ENCODE results near the gene CHML. TPM values are rescaled to one million over a fixed set of nuclear protein-coding genes. Genes with fewer than 3 reads are reported as not detected.

Gene CHML
- total and polyA plus RNA-seq, 2 of the 8 experiments (the other 6 are each of a cell fraction or from before 2014, with no cell fraction given): 11.5 to 82.4 TPM

DNA sequence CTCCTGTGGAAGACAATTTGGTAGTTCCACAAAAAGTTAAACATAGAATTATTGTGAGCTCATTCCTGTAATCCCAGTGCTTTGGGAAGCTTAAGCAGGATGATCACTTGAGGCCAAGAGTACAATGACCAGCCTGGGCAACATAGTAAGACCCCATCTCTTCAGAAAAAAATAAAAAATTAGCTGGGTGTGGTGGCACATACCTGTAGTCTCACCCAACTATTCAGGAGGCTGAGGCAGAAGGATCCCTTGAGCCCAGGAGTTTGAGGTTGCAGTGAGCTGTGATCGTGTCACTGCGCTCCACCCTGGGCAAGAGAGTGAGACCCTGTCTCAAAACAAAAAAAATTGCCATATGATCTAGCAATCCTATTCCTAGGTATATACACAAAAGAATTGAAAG, 4.1 kb upstream of the CHML start:
- H2BK120ac ChIP-seq (replicated peaks; ENCODE audit: low read depth, low read length): no peak overlapping the region
- FAIRE-seq (no peak), DNase-seq (ENCODE audit: low read depth in 1 of 2, low spot score in 2 of 2) (no peak)
- H3K9me3 ChIP-seq (ENCODE audit: insufficient read depth in 2 of 2, low read depth in 1 of 2, low read length in 1 of 2): peaks cover 0 to 6% of the 10 kb centered on the region in 2 experiments; a peak in 1 of 4 replicates
- H2AK5ac ChIP-seq (ENCODE audit: low read depth, low read length): no peak overlapping the region
- no peak overlapping the region for H2AFZ ChIP-seq (ENCODE audit: low read length)
- H3K23ac ChIP-seq (ENCODE audit: insufficient read length): no peak overlapping the region
- peaks cover 0 to 4% of the 10 kb centered on the region in 2 experiments; a peak in 3 of 4 replicates for H3K79me2 ChIP-seq (ENCODE audit: control insufficient read depth in 1 of 2, insufficient read depth in 2 of 2, low read length in 2 of 2)
- H3K23me2 ChIP-seq (ENCODE audit: low read depth, low read length): 0 out of 2 replicates have a peak, but pooled peaks cover 2% of the 10 kb centered on the region
- 95% methylated on average over 2 of the region's 2 CpGs; no CpG with 5 or more reads in 1 of the 2 experiments for WGBS, 2 experiments (ENCODE audit: extremely low coverage in 1 of 2, insufficient coverage in 1 of 2, insufficient read length in 1 of 2, insufficient replicate concordance in 2 of 2, low coverage in 1 of 2, low lambda C conversion rate in 2 of 2, missing lambda C conversion rate in 1 of 2)
- no peak overlapping the region for H3K14ac ChIP-seq (ENCODE audit: insufficient read length)
- ChIA-PET CTCF (ENCODE audit: partially characterized antibody) (interaction anchor here (1.1 kb wide), 1 partner anchor 33 kb away, joined by 3 read pairs; no protein-coding TSS in a partner anchor), POLR2A (ENCODE audit: partially characterized antibody) (interaction anchor here (1.0 kb wide), 1 partner anchor 9 kb away, joined by 3 read pairs; no protein-coding TSS in a partner anchor)
- no peak overlapping the region for H3K56ac ChIP-seq (replicated peaks; ENCODE audit: insufficient read length, low read depth, low read length)
- no peak overlapping the region for H2BK5ac ChIP-seq (ENCODE audit: low read depth, low read length)
- H2BK15ac ChIP-seq (ENCODE audit: low read length): no peak overlapping the region
- no peak overlapping the region for H3K4me2 ChIP-seq (ENCODE audit: insufficient read depth in 1 of 2, low read depth in 2 of 2, low read length in 2 of 2)
- H4K20me1 ChIP-seq (replicated peaks in 1 of 2; ENCODE audit: control insufficient read depth in 1 of 2, insufficient read depth in 2 of 2, low read length in 2 of 2): no peaks in the 10 kb centered on the region
- H3K4me1 ChIP-seq (replicated peaks in 1 of 4; ENCODE audit: control insufficient read depth in 3 of 4, insufficient read depth in 4 of 4, low read length in 3 of 4): no peaks in the 10 kb centered on the region; a peak in 2 of 7 replicates
- H3K36me3 ChIP-seq (ENCODE audit: control insufficient read depth in 2 of 4, insufficient read depth in 4 of 4, low read length in 3 of 4): no peaks in the 10 kb centered on the region
- H2BK12ac ChIP-seq (ENCODE audit: low read depth, low read length): no peak overlapping the region
- no peak overlapping the region for H2BK20ac ChIP-seq (ENCODE audit: low read length)
- H3K4ac ChIP-seq (replicated peaks; ENCODE audit: insufficient read length, low read depth, low read length): no peak overlapping the region
- H3K27ac ChIP-seq (ENCODE audit: low read depth, low read length): no peak overlapping the region
- H3K27me3 ChIP-seq (replicated peaks in 1 of 4; ENCODE audit: control insufficient read depth in 3 of 4, extremely low read depth in 1 of 4, insufficient read depth in 3 of 4, low read length in 3 of 4): no peaks in the 10 kb centered on the region; a peak in 1 of 7 replicates
- H4K5ac ChIP-seq (ENCODE audit: insufficient read length, low read depth, low read length): no peak overlapping the region
- no peaks in the 10 kb centered on the region for H3K79me1 ChIP-seq (ENCODE audit: low read depth, low read length)
- H4K8ac ChIP-seq (ENCODE audit: extremely low read depth, insufficient read depth, low read length): no peak overlapping the region
- no peak overlapping the region for H3K18ac ChIP-seq (ENCODE audit: extremely low read depth, low read length)
- H3K4me3 ChIP-seq (ENCODE audit: extremely low read depth in 1 of 4, insufficient read depth in 2 of 4, low read depth in 3 of 4, low read length in 4 of 4): no peak overlapping the region
- H4K91ac ChIP-seq (replicated peaks; ENCODE audit: insufficient read length, low read length): no peak overlapping the region
- no peak overlapping the region for H3K9ac ChIP-seq (replicated peaks in 1 of 4; ENCODE audit: extremely low read depth in 1 of 4, low read depth in 3 of 4, low read length in 3 of 4)
- TF ChIP-seq TBP (IDR thresholded peaks at IDR 0.05; ENCODE audit: low read depth, low read length) (no peak), HDAC2 (IDR thresholded peaks at IDR 0.05; ENCODE audit: borderline replicate concordance in 1 of 2, low read depth in 2 of 2, low read length in 2 of 2) (no peak), RXRA (IDR thresholded peaks at IDR 0.05; ENCODE audit: insufficient read depth, low read depth, low read length) (no peak), ASH2L (IDR thresholded peaks at IDR 0.05; ENCODE audit: low read length) (no peak), SUZ12 (IDR thresholded peaks at IDR 0.05; ENCODE audit: low read length) (no peak), RBBP5 (IDR thresholded peaks at IDR 0.05; ENCODE audit: borderline replicate concordance, low read depth, low read length) (no peak), ZNF274 (IDR thresholded peaks at IDR 0.05; ENCODE audit: borderline replicate concordance, extremely low read depth, low read length) (no peak), SAP30 (IDR thresholded peaks at IDR 0.05; ENCODE audit: insufficient read depth, insufficient replicate concordance, low read length) (no peak), SP4 (IDR thresholded peaks at IDR 0.05; ENCODE audit: low read length) (no peak), EP300 (IDR thresholded peaks at IDR 0.05; ENCODE audit: borderline replicate concordance in 1 of 2, low read depth in 2 of 2, low read length in 2 of 2) (no peak), SIN3A (conservative IDR thresholded peaks at IDR 0.05 in 1 of 2, IDR thresholded peaks at IDR 0.05 in 1 of 2; ENCODE audit: low read depth in 1 of 2, low read length in 2 of 2) (no peak), CREB1 (IDR thresholded peaks at IDR 0.05) (no peak)
- TF ChIP-seq, protein P1, sequence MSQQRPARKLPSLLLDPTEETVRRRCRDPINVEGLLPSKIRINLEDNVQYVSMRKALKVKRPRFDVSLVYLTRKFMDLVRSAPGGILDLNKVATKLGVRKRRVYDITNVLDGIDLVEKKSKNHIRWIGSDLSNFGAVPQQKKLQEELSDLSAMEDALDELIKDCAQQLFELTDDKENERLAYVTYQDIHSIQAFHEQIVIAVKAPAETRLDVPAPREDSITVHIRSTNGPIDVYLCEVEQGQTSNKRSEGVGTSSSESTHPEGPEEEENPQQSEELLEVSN (IDR thresholded peaks at IDR 0.05): no peak

Data from H1 (cell line).